IPS-NIHi7 (cell line): Measurements from ENCODE around the gene ABHD1.

Experiments
- DNase-seq: peaks from one replicate; pipeline ENCODE4 v3.0.0; 2012; ENCODE audit warnings: mixed read lengths; ENCODE audit errors: extremely low spot score

Gene ABHD1

DNA sequence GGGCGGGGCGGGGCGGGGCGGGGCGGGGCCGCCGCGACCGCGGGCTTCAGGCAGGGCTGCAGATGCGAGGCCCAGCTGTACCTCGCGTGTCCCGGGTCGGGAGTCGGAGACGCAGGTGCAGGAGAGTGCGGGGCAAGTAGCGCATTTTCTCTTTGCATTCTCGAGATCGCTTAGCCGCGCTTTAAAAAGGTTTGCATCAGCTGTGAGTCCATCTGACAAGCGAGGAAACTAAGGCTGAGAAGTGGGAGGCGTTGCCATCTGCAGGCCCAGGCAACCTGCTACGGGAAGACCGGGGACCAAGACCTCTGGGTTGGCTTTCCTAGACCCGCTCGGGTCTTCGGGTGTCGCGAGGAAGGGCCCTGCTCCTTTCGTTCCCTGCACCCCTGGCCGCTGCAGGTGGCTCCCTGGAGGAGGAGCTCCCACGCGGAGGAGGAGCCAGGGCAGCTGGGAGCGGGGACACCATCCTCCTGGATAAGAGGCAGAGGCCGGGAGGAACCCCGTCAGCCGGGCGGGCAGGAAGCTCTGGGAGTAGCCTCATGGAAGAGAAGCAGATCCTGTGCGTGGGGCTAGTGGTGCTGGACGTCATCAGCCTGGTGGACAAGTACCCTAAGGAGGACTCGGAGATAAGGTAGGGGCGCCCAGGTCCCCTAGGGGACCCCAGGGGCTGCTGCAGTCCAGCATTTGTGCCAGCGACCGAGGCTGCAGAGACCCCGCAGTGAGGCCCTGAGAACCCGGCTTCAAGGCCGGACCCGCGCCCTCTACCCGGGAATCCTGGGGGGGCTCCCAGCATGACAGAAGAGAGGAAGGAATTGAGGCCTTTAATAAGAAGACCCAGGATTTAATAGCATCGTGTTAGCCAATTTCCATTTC lies 36.7 kb upstream of the ABHD1 start, which contains the start of gene KHK:
TSS of gene KHK (plus strand) at position 49 of the 870 bp plus-strand sequence. CDS start at position 537, 488 bp downstream.
- DNase-seq = peak; percentile 60

DNA sequence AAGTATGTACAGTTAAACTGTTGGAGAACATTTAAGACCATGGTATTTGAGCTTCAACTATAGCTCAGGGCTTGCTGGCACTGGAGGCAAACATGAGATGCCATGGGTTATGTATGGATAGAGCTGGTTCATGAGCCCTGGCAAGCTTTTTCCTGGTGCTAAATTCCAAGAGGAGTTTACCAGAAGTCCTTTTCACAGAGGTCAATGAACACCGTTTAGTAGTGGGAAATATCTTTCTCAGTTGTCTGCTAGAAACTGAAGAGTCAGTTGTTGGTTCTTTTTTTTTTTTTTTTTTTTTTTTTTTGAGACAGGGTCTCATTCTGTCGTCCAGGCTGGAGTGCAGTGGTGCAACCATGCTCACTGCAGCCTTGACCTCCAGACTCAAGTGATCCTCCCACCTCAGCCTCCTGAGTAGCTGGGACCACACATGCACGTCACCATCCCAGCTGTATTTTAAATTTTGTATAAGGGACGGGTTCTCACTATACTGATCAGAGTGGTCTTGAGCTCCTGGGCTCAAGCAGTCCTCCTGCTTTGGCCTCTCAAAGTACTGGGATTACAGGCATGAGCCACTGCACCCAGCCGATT lies 35.7 kb upstream of the ABHD1 start:
- no peak for DNase-seq

DNA sequence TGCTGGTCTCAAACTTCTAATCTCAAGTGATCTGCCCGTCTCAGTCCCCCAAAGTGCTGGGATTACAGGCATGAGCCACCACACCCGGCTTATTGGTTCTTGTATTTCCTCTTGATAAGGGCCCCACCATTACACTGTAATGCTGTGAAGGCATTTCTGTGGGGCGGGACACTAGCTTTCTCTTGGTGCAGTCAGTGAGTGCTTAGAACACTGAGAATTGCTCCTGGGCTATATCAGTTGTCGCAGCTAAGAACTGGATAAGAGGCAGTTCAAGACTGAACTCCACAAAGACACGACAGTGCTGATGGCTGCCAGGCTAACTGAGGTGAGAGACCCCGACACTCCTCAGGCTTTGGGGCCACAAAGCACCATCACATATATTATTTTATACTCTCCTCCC lies 35.0 kb upstream of the ABHD1 start:
- DNase-seq = no peak

DNA sequence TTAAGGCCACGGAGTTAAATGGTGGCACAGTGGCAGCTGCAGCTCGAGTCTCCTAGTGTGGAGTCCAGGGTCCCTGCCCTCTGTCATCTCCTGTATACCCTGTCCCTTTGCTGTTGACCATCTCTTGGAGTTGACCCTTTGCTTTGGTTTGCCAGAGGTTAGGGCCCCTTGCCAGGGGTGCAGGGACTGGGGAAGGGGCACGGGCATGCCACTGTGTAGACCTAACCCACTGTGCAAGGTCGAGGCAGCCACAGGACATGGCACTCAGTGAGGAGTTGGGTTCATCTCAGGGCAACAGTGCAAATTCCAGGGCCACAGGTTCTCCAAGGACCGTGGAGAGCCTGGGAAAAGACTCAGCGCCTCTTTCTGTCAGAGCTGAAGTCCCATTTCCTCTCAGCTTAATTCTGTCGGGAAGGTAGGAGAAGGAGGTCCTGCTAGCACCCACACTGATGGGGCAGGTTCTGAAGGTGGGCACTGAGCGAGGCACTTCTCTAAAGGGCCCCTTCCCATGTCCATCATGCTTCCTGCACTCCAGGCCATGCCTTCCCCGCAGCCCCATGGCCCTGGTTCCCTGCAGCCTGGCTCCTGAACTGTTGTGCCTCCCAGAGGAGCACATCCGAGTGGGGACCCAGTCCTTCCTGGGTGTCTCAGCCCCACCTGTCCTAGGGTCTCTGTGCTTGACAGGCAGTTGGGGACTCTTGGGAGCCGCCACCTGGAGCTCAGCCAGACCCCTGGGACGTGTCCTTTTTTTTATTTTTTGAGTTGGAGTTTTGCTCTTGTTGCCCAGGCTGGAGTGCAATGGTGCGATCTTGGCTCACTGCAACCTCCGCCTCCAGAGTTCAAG lies 34.3 kb upstream of the ABHD1 start:
- DNase-seq = no peak

DNA sequence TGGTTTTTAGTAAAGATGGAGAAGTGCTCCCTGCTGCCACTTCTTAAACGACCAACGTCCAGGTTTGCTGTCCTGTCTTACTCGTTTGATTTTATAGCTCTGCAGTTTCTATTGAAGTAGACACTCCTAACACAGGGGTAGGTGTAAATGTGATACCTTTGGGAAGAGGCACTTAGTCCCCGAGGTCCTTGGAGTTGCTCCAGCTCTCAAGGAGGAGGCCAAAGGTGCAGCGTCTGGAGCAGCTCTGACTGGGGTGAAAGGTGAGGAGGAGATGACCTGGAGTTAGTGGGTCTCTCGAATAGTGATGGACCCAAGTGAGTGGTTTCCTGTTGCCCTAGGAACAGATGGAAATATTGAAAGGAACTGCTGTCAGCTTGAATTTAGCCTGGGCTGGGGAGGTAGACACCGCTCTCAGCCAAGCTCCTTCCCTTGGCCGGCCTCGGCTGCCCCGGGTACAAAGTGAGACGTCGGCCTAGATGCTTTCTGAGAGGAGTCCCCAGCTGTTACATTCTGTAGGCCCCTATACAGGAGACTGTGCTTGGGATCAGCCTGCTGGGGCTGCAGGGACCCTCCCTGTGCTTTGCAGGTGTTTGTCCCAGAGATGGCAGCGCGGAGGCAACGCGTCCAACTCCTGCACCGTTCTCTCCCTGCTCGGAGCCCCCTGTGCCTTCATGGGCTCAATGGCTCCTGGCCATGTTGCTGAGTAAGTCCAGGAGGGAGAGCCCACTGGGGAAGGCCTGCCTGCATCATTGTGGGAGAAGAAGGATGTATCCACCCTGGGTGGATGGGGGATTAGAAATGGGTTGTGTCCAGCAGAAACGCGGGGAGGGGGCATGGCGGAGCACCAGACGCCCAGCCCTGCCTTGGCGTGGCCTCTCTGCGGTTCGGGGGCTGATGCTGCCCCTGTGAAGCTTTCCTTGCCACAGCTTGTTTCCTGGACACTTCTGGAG lies 31.6 kb upstream of the ABHD1 start:
- no peak for DNase-seq

DNA sequence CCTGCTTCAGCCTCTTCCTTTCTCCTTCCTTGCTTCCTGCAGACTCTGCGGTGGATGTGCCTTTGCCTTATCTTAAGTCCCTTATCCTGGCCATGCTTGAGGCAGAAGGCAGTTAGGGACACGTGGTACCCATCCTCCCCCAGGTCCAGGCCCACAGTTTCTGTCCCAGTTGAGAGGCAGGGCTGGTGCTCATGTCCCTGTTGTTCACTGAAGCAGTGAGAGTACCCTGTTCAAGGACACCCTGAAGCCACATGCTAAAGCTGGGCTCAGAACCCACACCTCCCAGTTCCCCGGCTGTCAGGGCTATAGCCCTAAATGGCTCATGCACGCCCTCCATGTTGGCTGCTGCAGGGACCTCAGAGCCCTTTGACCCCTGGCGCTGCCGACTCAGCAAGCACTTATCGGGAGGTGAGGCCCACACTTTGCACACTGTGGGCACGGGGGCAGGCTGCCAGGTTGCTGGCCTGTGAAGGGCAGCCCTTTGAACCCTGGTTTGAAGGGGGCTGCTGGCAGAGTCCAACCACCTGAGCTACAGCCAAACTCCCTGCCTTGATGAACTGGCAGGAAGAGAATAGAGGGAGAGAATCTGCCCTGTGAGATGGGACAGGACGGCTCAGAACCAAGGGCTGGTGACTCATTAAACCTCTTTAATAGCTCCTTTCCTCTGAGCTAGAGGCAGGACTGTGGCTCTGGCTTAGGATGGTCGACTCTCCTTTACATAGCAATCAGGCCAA lies 30.8 kb upstream of the ABHD1 start:
- no peak for DNase-seq

DNA sequence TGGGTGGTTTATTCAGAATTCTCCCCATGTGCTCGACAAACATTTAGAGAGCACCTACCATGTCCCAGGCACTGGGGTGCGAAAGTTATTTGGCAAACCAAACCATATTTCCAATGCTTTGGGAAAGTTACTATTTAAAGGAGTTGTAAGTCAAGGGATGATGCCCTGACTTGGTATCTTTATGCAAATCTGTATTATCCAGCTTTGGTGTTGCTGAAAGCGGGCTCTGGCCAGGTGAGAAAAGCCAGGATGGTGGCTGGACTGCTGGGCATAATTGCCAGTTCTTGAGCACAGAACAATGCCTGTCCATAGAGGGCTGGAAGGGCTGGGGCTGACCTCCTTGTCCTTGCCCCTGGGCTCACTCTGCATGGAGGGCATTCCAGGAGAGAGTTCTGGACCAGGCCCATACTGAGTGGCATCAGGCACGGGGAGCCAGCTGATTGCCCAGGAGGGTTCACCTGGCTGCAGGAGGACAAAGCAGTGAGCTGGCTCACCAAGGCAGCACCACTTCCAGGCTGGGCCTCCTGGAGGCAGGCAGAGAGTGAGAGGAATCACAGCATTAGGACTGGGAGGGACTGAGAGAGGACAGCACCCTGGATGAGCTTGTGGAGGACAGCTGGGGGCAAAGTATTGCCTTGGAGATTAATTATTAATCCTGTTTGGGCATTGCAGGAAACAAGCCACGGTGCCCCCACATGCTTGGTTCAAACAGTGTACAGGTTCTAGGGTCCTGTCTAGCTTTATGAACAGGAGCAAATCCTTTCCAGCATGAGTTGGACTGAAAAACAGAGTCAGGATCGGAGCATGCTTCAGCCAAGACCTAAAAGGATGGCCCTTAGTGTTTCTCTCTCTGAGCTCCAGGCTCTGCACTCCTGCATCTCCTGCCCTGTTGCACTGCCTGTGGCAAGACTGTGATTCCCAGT lies 29.9 kb upstream of the ABHD1 start:
- no peak for DNase-seq

DNA sequence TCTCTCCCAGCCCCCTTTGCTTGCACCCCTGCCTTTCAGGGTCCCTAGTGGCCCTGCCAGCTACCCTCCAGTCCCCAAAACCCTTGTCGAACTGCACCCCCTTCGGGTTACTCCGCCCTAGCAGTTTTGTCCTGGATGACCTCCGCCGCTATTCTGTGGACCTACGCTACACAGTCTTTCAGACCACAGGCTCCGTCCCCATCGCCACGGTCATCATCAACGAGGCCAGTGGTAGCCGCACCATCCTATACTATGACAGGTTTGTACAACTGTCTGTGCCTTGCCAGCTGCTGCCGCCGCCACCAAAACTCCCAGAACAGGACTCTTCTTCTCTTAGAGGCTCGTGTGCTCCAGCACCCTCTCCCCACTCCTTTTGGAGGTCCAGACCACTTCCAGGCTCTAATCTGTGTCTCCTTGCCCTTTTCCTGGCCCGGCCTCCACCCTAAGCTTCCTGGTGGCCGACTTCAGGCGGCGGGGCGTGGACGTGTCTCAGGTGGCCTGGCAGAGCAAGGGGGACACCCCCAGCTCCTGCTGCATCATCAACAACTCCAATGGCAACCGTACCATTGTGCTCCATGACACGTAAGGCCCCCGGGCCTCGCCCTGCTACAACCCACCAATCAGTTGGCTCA lies 29.1 kb upstream of the ABHD1 start:
- no peak for DNase-seq

DNA sequence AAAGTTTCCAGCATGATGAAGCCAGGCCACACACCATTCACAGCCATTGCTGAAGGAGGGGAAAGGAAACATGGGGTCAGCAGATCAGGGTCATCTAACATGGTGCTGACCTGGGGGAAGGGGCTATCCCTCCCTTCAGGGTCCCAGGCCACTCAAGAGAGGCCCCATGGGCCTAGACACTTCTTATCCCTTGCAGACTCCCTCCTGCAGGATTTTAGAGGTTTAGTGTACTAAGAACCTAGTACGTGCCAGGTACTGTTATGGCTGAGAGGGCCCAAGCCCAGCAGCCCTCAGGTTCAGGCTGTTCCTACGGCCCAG lies 28.2 kb upstream of the ABHD1 start:
- DNase-seq = no peak

DNA sequence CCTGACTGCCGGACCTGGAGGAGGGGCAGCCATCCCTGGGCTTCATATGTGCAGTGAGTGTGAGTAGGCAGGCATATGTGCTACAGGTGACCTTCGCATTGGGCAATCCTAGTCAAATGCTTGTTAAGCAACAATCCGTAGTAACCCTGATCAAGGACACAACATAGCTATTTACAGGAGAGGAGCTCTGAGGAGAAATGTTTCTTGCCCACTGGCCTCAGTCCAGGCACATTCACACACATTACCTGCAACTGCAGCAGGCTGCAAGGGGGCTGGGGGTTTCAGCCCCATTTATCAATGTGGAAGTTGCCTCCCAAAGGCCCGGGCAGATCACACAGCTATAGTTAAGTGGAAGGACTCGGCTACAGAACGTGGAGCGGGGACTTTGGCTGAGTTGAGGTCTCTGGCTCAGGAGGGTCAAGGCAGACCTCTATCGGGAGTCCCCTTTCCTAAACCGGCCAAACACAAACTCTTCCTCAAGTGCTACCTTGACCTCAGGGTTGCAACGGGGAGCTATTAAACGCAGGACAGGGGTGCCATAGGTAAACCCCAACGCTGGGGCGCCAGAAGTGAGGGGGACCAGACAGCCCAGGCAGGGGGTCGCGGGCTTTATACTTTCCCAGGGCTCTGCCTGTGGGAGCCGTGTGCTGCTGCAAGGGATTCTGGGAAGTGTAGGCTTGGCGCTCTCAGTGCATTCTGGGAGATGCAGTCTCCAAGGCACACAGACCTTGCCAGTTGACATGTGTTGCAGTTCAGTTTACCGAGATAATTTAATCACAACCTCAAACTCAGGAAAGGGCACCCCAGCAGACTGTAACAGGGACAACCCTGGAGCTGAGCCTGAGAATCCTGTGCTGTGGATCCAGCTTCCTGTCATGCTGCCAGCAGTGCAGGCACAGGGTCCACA lies 27.6 kb upstream of the ABHD1 start:
- peak; percentile 89 for DNase-seq

DNA sequence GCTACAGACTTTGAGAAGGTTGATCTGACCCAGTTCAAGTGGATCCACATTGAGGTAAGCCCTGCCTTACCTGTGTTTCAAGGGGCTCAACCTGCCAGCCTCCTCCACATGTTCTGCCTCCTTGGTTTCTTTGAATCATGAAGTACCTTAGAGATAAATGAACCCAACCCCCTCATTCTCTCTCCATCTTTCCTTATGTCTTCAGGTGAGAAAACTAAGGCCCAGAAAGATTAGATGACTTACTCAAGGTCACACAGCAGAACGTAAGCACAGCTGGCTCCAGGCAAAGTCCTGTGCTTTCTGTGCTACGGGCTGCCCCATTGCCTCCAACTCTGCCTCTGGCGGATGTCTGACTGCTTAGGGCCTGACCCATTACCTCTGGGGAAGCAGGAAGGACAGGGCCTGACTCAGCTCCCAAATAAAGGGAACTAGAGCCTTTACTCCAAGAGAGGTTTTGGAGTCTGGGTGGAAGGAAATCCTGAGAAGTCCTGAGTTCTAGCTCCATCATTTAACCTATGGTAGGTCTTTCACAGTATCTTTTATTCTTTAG lies 26.8 kb upstream of the ABHD1 start:
- no peak for DNase-seq

DNA sequence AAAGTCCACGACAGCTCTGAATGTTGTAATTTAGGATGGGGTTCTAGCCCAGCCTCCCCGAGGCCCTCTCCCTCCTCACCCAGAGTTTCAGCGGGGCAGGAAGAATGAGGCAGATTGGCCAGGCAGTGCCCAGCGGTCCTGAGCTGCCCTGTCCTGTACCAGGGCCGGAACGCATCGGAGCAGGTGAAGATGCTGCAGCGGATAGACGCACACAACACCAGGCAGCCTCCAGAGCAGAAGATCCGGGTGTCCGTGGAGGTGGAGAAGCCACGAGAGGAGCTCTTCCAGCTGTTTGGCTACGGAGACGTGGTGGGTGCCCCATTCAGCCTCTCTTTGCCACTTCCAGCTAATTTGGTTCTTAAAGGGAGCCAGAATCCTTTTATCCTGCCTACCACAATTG lies 26.3 kb upstream of the ABHD1 start:
- no peak for DNase-seq

DNA sequence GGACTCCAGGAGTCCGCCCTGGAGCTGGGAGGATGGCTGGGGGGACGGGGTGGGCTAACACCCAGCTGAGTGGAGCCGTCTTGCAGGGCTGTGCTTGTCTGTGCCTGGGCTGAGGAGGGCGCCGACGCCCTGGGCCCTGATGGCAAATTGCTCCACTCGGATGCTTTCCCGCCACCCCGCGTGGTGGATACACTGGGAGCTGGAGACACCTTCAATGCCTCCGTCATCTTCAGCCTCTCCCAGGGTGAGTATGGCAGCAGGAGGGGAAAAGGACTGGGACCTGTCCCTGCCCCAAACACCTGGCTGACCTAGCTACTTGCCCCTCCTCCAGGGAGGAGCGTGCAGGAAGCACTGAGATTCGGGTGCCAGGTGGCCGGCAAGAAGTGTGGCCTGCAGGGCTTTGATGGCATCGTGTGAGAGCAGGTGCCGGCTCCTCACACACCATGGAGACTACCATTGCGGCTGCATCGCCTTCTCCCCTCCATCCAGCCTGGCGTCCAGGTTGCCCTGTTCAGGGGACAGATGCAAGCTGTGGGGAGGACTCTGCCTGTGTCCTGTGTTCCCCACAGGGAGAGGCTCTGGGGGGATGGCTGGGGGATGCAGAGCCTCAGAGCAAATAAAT lies 24.2 kb upstream of the ABHD1 start:
- DNase-seq = no peak

DNA sequence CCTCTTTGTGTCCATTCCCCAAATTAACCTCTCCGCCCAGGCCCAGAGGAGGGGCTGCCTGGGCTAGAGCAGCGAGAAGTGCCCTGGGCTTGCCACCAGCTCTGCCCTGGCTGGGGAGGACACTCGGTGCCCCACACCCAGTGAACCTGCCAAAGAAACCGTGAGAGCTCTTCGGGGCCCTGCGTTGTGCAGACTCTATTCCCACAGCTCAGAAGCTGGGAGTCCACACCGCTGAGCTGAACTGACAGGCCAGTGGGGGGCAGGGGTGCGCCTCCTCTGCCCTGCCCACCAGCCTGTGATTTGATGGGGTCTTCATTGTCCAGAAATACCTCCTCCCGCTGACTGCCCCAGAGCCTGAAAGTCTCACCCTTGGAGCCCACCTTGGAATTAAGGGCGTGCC lies 23.6 kb upstream of the ABHD1 start:
- DNase-seq = no peak

DNA sequence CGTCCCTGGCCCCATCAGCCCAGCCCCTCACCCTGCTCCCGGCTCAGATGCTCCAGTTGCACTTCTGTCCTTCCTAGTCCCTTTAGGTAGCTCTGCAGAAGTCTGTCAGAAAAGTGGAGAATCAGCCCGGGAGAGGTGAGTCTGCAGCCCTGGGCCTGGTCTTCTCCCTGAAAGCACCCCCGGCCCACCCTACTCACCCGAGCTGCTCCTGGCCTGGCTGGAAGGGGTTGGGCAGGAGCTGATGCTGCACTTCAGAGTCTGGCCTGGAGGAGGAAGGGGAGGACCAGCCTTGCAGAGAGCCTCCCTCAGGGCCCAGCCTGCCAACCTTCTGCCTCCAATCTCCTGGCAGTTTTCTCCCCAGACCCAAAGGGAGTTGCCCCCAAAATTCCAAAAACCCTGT lies 21.3 kb upstream of the ABHD1 start:
- no peak for DNase-seq

DNA sequence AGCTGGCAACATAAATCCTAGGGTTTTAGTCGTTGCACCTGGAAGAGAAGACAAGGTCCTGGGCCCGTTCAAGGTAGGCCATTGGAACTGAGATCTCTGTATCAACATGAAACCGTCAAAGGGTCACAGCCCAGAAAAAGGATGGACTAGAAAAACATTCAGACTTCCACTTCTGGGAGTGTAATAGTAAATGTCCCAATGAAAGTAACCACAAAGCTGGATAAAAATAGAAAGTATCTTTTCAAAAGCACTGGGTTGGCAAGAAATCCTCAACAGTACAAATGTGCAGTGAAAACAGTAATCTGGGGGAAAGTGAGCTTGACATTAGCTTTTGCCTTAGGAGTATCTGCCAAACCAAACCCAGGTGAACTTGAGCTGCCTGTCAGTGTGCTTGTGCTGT lies 17.6 kb upstream of the ABHD1 start:
- no peak for DNase-seq

DNA sequence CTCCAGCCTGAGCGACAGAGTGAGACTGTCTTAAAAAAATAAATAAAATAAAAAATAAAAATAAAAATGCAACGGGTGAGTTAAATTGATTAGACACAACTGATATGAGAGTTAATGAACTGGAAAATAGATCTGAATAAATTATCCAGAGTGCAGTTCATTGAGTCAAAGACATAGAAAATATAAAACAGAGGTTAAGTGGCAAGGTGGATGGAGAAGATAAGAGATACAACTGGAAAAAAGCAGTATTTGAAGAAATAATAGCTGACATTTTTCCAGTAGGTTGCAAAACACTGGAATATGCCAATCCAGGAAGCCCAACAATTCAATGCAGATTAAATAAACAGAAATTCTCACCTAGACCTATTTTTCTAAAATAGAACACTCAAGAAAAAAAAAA lies 15.4 kb upstream of the ABHD1 start:
- DNase-seq = no peak
